SJSA1 (cell line): ENCODE results near the gene TBC1D5. TPM values are rescaled to one million over a fixed set of nuclear protein-coding genes. Genes with fewer than 3 reads are reported as not detected.
"Not testable (repeated sequence)": the region's sequence is repeated elsewhere in the genome, so short reads cannot be mapped to it uniquely, and the experiment has no call there.

ENCODE experiments used
- DNase-seq, 2 experiments: peaks; one replicate each; pipeline ENCODE4 v3.0.0-alpha.2; 2015 to 2020; ENCODE audit warnings: low spot score in 2 of 2, low read depth in 1 of 2
- H3K27ac ChIP-seq: fragments of 250-450 bp; sonication (Bioruptor Pico); 2 replicates; pipeline ENCODE4 v1.5.1; 2020; ENCODE audit warnings: mild to moderate bottlenecking, moderate library complexity
- H3K27me3 ChIP-seq: fragments of 250-450 bp; sonication (Bioruptor Pico); replicated peaks from 2 replicates; pipeline ENCODE4 v1.5.1; 2020; ENCODE audit warnings: mild to moderate bottlenecking, moderate library complexity
- H3K36me3 ChIP-seq: fragments of 250-450 bp; sonication (Bioruptor Pico); 2 replicates; pipeline ENCODE4 v1.5.1; 2020; ENCODE audit warnings: mild to moderate bottlenecking
- H3K4me1 ChIP-seq: fragments of 250-450 bp; sonication (Bioruptor Pico); replicated peaks from 2 replicates; pipeline ENCODE4 v1.6.1; 2021; ENCODE audit warnings: mild to moderate bottlenecking
- H3K4me3 ChIP-seq: fragments of 250-450 bp; sonication (Bioruptor Pico); 2 replicates; pipeline ENCODE4 v1.5.1; 2020; ENCODE audit warnings: mild to moderate bottlenecking
- H3K9me3 ChIP-seq: fragments of 250-450 bp; sonication (Bioruptor Pico); replicated peaks from 2 replicates; pipeline ENCODE4 v1.5.1; 2020; ENCODE audit warnings: mild to moderate bottlenecking
- total RNA-seq: library from RNA; depleted of rRNA; stranded (reverse); fragments of >200 nt; shearing (Covaris generic); gene quantifications from 2 replicates; pipeline ENCODE4 v1.2.3, GENCODE V29; 2014

Gene TBC1D5
- total RNA-seq, 1 experiment from 2014 or later, result 40.8 TPM

- H3K4me3 ChIP-seq, result no peak overlapping the region
- no peaks in the 10 kb centered on the region for H3K4me1 ChIP-seq
- no peak overlapping the region for H3K27ac ChIP-seq
- no peaks in the 10 kb centered on the region for H3K9me3 ChIP-seq
- no peaks in the 10 kb centered on the region for H3K36me3 ChIP-seq
- DNase-seq, result no peak
- no peaks in the 10 kb centered on the region for H3K27me3 ChIP-seq
Observed at GRCh38 chr3:17407576-17407975, 334.9 kb downstream of the TBC1D5 start.

- Histone ChIP-seq H3K9me3 (no peaks in the 10 kb centered on the region), H3K4me1 (no peaks in the 10 kb centered on the region)
- DNase-seq, result no peak
Observed at GRCh38 chr3:17404548-17404947, 337.9 kb downstream of the TBC1D5 start.

GRCh38 chr3:17402442-17402841, 340.0 kb downstream of the TBC1D5 start:
- Histone ChIP-seq H3K4me1 (no peaks in the 10 kb centered on the region), H3K4me3 (no peak overlapping the region), H3K27ac (no peak overlapping the region), H3K27me3 (no peaks in the 10 kb centered on the region), H3K9me3 (no peaks in the 10 kb centered on the region), H3K36me3 (no peaks in the 10 kb centered on the region)
- no peak for DNase-seq

More at GRCh38 chr3:17404548-17404947, 337.9 kb downstream of the TBC1D5 start:
- Histone ChIP-seq H3K36me3 (no peaks in the 10 kb centered on the region), H3K4me3 (no peak overlapping the region), H3K27me3 (no peaks in the 10 kb centered on the region), H3K27ac (no peak overlapping the region)

GRCh38 chr3:17401912-17402311, 340.5 kb downstream of the TBC1D5 start:
- no peak overlapping the region for H3K4me3 ChIP-seq
- no peak for DNase-seq
- H3K27ac ChIP-seq, result no peak overlapping the region
- no peaks in the 10 kb centered on the region for H3K36me3 ChIP-seq
- H3K9me3 ChIP-seq, result no peaks in the 10 kb centered on the region
- no peaks in the 10 kb centered on the region for H3K27me3 ChIP-seq
- H3K4me1 ChIP-seq, result no peaks in the 10 kb centered on the region

GRCh38 chr3:17399586-17399985, 342.8 kb downstream of the TBC1D5 start:
- Histone ChIP-seq H3K27ac (no peak overlapping the region), H3K4me3 (no peak overlapping the region), H3K27me3 (no peaks in the 10 kb centered on the region), H3K9me3 (no peaks in the 10 kb centered on the region), H3K36me3 (no peaks in the 10 kb centered on the region), H3K4me1 (no peaks in the 10 kb centered on the region)
- no peak for DNase-seq

GRCh38 chr3:17398959-17399551, 343.4 kb downstream of the TBC1D5 start:
- Histone ChIP-seq H3K9me3 (no peaks in the 10 kb centered on the region), H3K36me3 (no peaks in the 10 kb centered on the region), H3K4me1 (no peaks in the 10 kb centered on the region), H3K27ac (no peak overlapping the region), H3K27me3 (no peaks in the 10 kb centered on the region), H3K4me3 (no peak overlapping the region)
- no peak for DNase-seq

GRCh38 chr3:17396036-17396435, 346.4 kb downstream of the TBC1D5 start:
- no peak overlapping the region for H3K27ac ChIP-seq
- no peaks in the 10 kb centered on the region for H3K9me3 ChIP-seq
- no peaks in the 10 kb centered on the region for H3K36me3 ChIP-seq
- H3K27me3 ChIP-seq, result no peaks in the 10 kb centered on the region
- no peaks in the 10 kb centered on the region for H3K4me1 ChIP-seq
- H3K4me3 ChIP-seq, result no peak overlapping the region
- no peak for DNase-seq

- Histone ChIP-seq H3K4me1 (no peaks in the 10 kb centered on the region), H3K36me3 (no peaks in the 10 kb centered on the region), H3K9me3 (no peaks in the 10 kb centered on the region), H3K27me3 (no peaks in the 10 kb centered on the region), H3K27ac (no peak overlapping the region), H3K4me3 (no peak overlapping the region)
- DNase-seq, result no peak
Observed at GRCh38 chr3:17394541-17395155, 347.8 kb downstream of the TBC1D5 start.

GRCh38 chr3:17392516-17392915, 349.9 kb downstream of the TBC1D5 start:
- not testable (repeated sequence) for H3K27ac ChIP-seq, H3K27me3 ChIP-seq, H3K4me1 ChIP-seq, H3K9me3 ChIP-seq, DNase-seq, H3K4me3 ChIP-seq, H3K36me3 ChIP-seq

- DNase-seq, result no peak
- Histone ChIP-seq H3K27me3 (no peaks in the 10 kb centered on the region), H3K36me3 (no peaks in the 10 kb centered on the region), H3K4me1 (no peaks in the 10 kb centered on the region), H3K4me3 (no peak overlapping the region), H3K27ac (no peak overlapping the region), H3K9me3 (no peaks in the 10 kb centered on the region)
Observed at GRCh38 chr3:17390785-17391184, 351.6 kb downstream of the TBC1D5 start.

GRCh38 chr3:17387108-17387507, 355.3 kb downstream of the TBC1D5 start:
- no peaks in the 10 kb centered on the region for H3K36me3 ChIP-seq
- H3K9me3 ChIP-seq, result no peaks in the 10 kb centered on the region
- no peaks in the 10 kb centered on the region for H3K27me3 ChIP-seq
- DNase-seq, result no peak
- no peak overlapping the region for H3K27ac ChIP-seq
- H3K4me1 ChIP-seq, result no peaks in the 10 kb centered on the region
- H3K4me3 ChIP-seq, result no peak overlapping the region

- DNase-seq, result no peak
- H3K27ac ChIP-seq, result no peak overlapping the region
- H3K9me3 ChIP-seq, result no peaks in the 10 kb centered on the region
- H3K27me3 ChIP-seq, result no peaks in the 10 kb centered on the region
- H3K36me3 ChIP-seq, result no peaks in the 10 kb centered on the region
- H3K4me1 ChIP-seq, result no peaks in the 10 kb centered on the region
- H3K4me3 ChIP-seq, result no peak overlapping the region
Observed at GRCh38 chr3:17386432-17386831, 356.0 kb downstream of the TBC1D5 start.

GRCh38 chr3:17384567-17385296, 357.7 kb downstream of the TBC1D5 start:
- Histone ChIP-seq H3K9me3 (no peaks in the 10 kb centered on the region), H3K36me3 (no peaks in the 10 kb centered on the region), H3K4me1 (no peaks in the 10 kb centered on the region), H3K4me3 (no peak overlapping the region), H3K27ac (no peak overlapping the region), H3K27me3 (no peaks in the 10 kb centered on the region)
- DNase-seq, result no peak

GRCh38 chr3:17373304-17373703, 369.1 kb downstream of the TBC1D5 start:
- no peak overlapping the region for H3K27ac ChIP-seq
- no peaks in the 10 kb centered on the region for H3K27me3 ChIP-seq
- H3K4me1 ChIP-seq, result 0 out of 2 replicates have a peak, but pooled peaks cover 4% of the 10 kb centered on the region
- H3K4me3 ChIP-seq, result no peak overlapping the region
- H3K36me3 ChIP-seq, result peaks cover 5% of the 10 kb centered on the region; the same call in 1 of the 2 replicates
- no peak for DNase-seq
- H3K9me3 ChIP-seq, result no peaks in the 10 kb centered on the region
